KMS-11 (cell line): ENCODE measurements around the gene GRB2.
"Not testable (repeated sequence)": the region's sequence is repeated elsewhere in the genome, so short reads cannot be mapped to it uniquely, and the experiment has no call there.

Source experiments
- H2AFZ ChIP-seq: fragments of 200-600 bp; sonication (generic); 2 replicates; pipeline ENCODE4 v1.6.1; 2016; ENCODE audit warnings: antibody characterized with exemption, mixed run types, low read depth
- H3K27ac ChIP-seq: fragments of 200-600 bp; sonication (generic); 2 replicates; pipeline ENCODE4 v1.6.1; 2016; ENCODE audit warnings: mild to moderate bottlenecking, mixed run types
- H3K27me3 ChIP-seq: fragments of 200-600 bp; sonication (generic); 2 replicates; pipeline ENCODE4 v1.6.1; 2017; ENCODE audit warnings: mild to moderate bottlenecking, low read depth, mixed run types, moderate library complexity; ENCODE audit not compliant: insufficient read depth
- H3K36me3 ChIP-seq: fragments of 200-600 bp; sonication (generic); 2 replicates; pipeline ENCODE4 v1.6.1; 2017; ENCODE audit warnings: mild to moderate bottlenecking, mixed run types; ENCODE audit not compliant: insufficient read depth
- H3K4me1 ChIP-seq: fragments of 200-600 bp; sonication (generic); 2 replicates; pipeline ENCODE4 v1.6.1; 2016; ENCODE audit warnings: mild to moderate bottlenecking, low read depth, mixed run types; ENCODE audit not compliant: poor library complexity, severe bottlenecking
- H3K4me2 ChIP-seq: fragments of 200-600 bp; sonication (generic); 2 replicates; pipeline ENCODE4 v1.7.0; 2016; ENCODE audit warnings: mild to moderate bottlenecking, mixed run types
- H3K4me3 ChIP-seq: fragments of 200-600 bp; sonication (generic); IDR thresholded peaks from 2 replicates; pipeline ENCODE4 v1.6.1; 2017; ENCODE audit warnings: low read depth, low read length, mixed read lengths; ENCODE audit not compliant: insufficient read depth
- H3K79me2 ChIP-seq: fragments of 200-600 bp; sonication (generic); 2 replicates; pipeline ENCODE4 v1.6.1; 2016; ENCODE audit warnings: low read depth, mixed run types; ENCODE audit not compliant: insufficient read depth
- H3K9ac ChIP-seq: fragments of 200-600 bp; sonication (generic); 2 replicates; pipeline ENCODE4 v1.6.1; 2016; ENCODE audit warnings: mild to moderate bottlenecking, mixed run types
- H4K20me1 ChIP-seq: fragments of 200-600 bp; sonication (generic); 2 replicates; pipeline ENCODE4 v1.6.1; 2016; ENCODE audit warnings: mild to moderate bottlenecking, mixed run types; ENCODE audit not compliant: insufficient read depth
- CTCF ChIP-seq: fragments of 200-600 bp; sonication (generic); conservative IDR thresholded peaks from 2 replicates; pipeline ENCODE4 v1.6.1; 2017; ENCODE audit warnings: low read depth, mild to moderate bottlenecking, antibody characterized with exemption, low read length, moderate library complexity, mixed read lengths

GRB2 gene

GRCh38 chr17:75447951-75448856, 42.7 kb upstream of the GRB2 start:
- no peaks in the 10 kb centered on the region for H3K36me3 ChIP-seq
- TF ChIP-seq CTCF, result no peak
- no peak overlapping the region for H3K9ac ChIP-seq
- H3K4me2 ChIP-seq, result no peak overlapping the region
- H3K27ac ChIP-seq, result no peak overlapping the region
- no peaks in the 10 kb centered on the region for H4K20me1 ChIP-seq
- no peak overlapping the region for H3K4me3 ChIP-seq
- no peak overlapping the region for H2AFZ ChIP-seq
- H3K79me2 ChIP-seq, result no peaks in the 10 kb centered on the region
- no peaks in the 10 kb centered on the region for H3K4me1 ChIP-seq
- no peaks in the 10 kb centered on the region for H3K27me3 ChIP-seq

GRCh38 chr17:75445896-75446295, 40.4 kb upstream of the GRB2 start:
- H3K9ac ChIP-seq, H3K4me3 ChIP-seq, H3K36me3 ChIP-seq, H2AFZ ChIP-seq, H3K27ac ChIP-seq, H3K4me2 ChIP-seq, H3K4me1 ChIP-seq, H3K79me2 ChIP-seq, H3K27me3 ChIP-seq, H4K20me1 ChIP-seq: not testable (repeated sequence)

- no peaks in the 10 kb centered on the region for H3K79me2 ChIP-seq
- no peak overlapping the region for H2AFZ ChIP-seq
- no peaks in the 10 kb centered on the region for H3K4me1 ChIP-seq
- no peaks in the 10 kb centered on the region for H3K27me3 ChIP-seq
- H3K4me2 ChIP-seq, result no peak overlapping the region
- no peak overlapping the region for H3K4me3 ChIP-seq
- no peaks in the 10 kb centered on the region for H3K36me3 ChIP-seq
- no peaks in the 10 kb centered on the region for H4K20me1 ChIP-seq
- H3K9ac ChIP-seq, result no peak overlapping the region
- TF ChIP-seq CTCF, result no peak
- H3K27ac ChIP-seq, result no peak overlapping the region
These were observed 39.8 kb upstream of the GRB2 start for GRCh38 chr17:75445296-75445695.

- H2AFZ ChIP-seq, result no peak overlapping the region
- no peak overlapping the region for H3K4me2 ChIP-seq
- no peak for TF ChIP-seq CTCF
- H3K4me1 ChIP-seq, result no peaks in the 10 kb centered on the region
- H3K36me3 ChIP-seq, result no peaks in the 10 kb centered on the region
- no peak overlapping the region for H3K27ac ChIP-seq
- no peak overlapping the region for H3K4me3 ChIP-seq
- no peaks in the 10 kb centered on the region for H3K27me3 ChIP-seq
- H3K9ac ChIP-seq, result no peak overlapping the region
- no peaks in the 10 kb centered on the region for H3K79me2 ChIP-seq
- no peaks in the 10 kb centered on the region for H4K20me1 ChIP-seq
These were observed 37.0 kb upstream of the GRB2 start for GRCh38 chr17:75442168-75443103.
